IPS-15b (cell line): ENCODE data around the gene OR2Y1.
"Not testable (repeated sequence)": the region's sequence is repeated elsewhere in the genome, so short reads cannot be mapped to it uniquely, and the experiment has no call there.

ENCODE experiments used
- H3K27me3 ChIP-seq: one replicate; pipeline ENCODE4 v1.6.1; 2013; ENCODE audit warnings: low read length; ENCODE audit not compliant: control insufficient read depth, insufficient read depth
- H3K36me3 ChIP-seq: one replicate; pipeline ENCODE4 v1.6.1; 2013; ENCODE audit warnings: low read length; ENCODE audit not compliant: control insufficient read depth, insufficient read depth
- H3K4me1 ChIP-seq: one replicate; pipeline ENCODE4 v1.6.1; 2013; ENCODE audit warnings: mild to moderate bottlenecking, low read length; ENCODE audit not compliant: control insufficient read depth, insufficient read depth
- H3K4me3 ChIP-seq: one replicate; pipeline ENCODE4 v1.5.1; 2013; ENCODE audit warnings: low read depth, low read length
- H3K9ac ChIP-seq: one replicate; pipeline ENCODE4 v1.6.1; 2013; ENCODE audit warnings: low read depth, mild to moderate bottlenecking, low read length
- H3K9me3 ChIP-seq: one replicate; pipeline ENCODE4 v1.6.1; 2013; ENCODE audit warnings: mild to moderate bottlenecking, low read length; ENCODE audit not compliant: control insufficient read depth, insufficient read depth

OR2Y1 gene

DNA sequence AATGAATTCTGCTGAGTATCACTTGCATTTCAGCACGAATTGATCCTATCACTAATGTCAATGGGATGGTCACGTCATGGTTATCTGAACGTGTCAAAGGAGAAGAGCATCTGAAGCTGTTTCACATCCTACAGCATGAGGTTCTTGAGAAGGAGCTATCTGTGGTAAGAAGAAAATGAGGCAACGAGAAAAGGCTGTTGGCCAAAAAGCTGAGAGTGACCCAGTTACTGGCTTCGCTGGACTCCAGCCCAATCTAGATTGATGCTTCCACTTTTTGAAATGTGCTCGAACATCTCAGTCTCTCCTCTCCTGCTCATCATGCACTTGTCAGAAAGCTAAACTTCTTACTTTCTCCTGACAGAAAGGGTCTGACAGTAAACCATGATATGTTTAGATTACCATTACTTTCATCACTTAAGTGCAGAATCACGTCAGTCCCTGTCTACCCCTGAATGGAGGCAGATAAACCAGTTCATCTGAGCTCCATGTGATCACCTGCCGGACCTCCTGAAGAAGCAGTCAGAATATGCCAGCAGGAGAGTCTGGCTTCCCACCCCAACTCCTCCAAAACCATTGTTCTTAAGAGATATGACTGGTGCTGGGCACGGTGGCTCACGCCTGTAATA is 40.2 kb upstream of the OR2Y1 start:
- H3K9ac ChIP-seq = no peak overlapping the region
- no peak overlapping the region for H3K4me3 ChIP-seq
- H3K9me3 ChIP-seq = peaks cover 3% of the 10 kb centered on the region
- H3K36me3 ChIP-seq = no peaks in the 10 kb centered on the region
- H3K27me3 ChIP-seq = no peaks in the 10 kb centered on the region
- peaks cover under 1% of the 10 kb centered on the region for H3K4me1 ChIP-seq

- Histone ChIP-seq H3K4me3 (no peak overlapping the region), H3K27me3 (no peaks in the 10 kb centered on the region), H3K36me3 (no peaks in the 10 kb centered on the region), H3K9me3 (peaks cover 3% of the 10 kb centered on the region), H3K4me1 (no peaks in the 10 kb centered on the region), H3K9ac (no peak overlapping the region)
These were observed 37.6 kb upstream of the OR2Y1 start for GRCh38 chr5:180777475-180777874.

GRCh38 chr5:180776376-180776775 is 36.5 kb upstream of the OR2Y1 start:
- H3K36me3 ChIP-seq = no peaks in the 10 kb centered on the region
- H3K4me1 ChIP-seq = no peaks in the 10 kb centered on the region
- H3K27me3 ChIP-seq = no peaks in the 10 kb centered on the region
- no peak overlapping the region for H3K9ac ChIP-seq
- peaks cover 7% of the 10 kb centered on the region for H3K9me3 ChIP-seq
- no peak overlapping the region for H3K4me3 ChIP-seq

DNA sequence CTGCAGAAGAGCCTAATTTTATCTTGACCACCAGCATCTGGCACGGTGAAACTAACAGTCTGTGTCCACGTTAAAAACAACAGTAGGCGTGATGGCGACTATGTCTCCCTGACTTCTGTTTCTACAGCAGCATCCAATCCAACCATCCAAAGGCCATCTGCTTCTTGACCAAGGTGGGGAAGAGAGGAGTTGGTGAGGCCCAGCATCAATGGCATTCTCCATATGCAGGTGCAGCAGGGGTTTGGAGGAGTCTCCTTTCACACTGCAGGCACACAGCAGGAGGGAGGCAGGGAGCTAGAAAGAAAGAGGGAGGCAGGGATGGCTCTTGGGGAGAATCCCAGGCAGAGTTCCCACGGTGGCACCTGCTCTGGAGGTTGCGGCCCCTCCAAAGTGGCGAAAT is 35.8 kb upstream of the OR2Y1 start:
- Histone ChIP-seq H3K9ac (no peak overlapping the region), H3K9me3 (peaks cover 7% of the 10 kb centered on the region), H3K27me3 (no peaks in the 10 kb centered on the region), H3K4me3 (no peak overlapping the region), H3K4me1 (no peaks in the 10 kb centered on the region), H3K36me3 (no peaks in the 10 kb centered on the region)

GRCh38 chr5:180771839-180772238 is 32.0 kb upstream of the OR2Y1 start:
- Histone ChIP-seq H3K36me3 (no peaks in the 10 kb centered on the region), H3K9ac (no peak overlapping the region), H3K4me1 (no peaks in the 10 kb centered on the region), H3K4me3 (no peak overlapping the region), H3K9me3 (peaks cover 4% of the 10 kb centered on the region), H3K27me3 (no peaks in the 10 kb centered on the region)

DNA sequence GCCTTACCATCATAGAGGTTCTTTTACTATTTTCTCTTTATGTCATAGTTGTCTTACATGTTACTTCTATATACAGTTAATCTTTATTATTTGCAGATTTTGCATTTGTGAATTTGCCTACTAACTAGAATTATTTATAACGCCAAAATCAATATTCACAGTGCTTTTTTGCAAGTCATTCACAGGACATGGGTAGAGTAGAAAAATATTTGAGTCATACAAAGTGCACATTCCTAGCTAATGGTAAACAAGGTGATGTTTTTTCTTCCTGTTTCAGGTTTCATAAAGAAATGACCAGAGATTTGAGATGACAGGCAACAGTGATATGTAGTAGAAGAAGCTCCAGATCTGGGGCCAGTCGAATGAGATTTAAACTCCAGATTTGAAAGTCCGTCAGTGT is 30.0 kb upstream of the OR2Y1 start:
- Histone ChIP-seq H3K9me3 (peaks cover 4% of the 10 kb centered on the region), H3K27me3 (no peaks in the 10 kb centered on the region), H3K4me1 (no peaks in the 10 kb centered on the region), H3K36me3 (no peaks in the 10 kb centered on the region), H3K4me3 (no peak overlapping the region), H3K9ac (no peak overlapping the region)

- Histone ChIP-seq H3K4me1 (no peaks in the 10 kb centered on the region), H3K27me3 (no peaks in the 10 kb centered on the region), H3K9me3 (no peaks in the 10 kb centered on the region), H3K4me3 (no peak overlapping the region), H3K9ac (no peak overlapping the region), H3K36me3 (no peaks in the 10 kb centered on the region)
These were observed 15.7 kb upstream of the OR2Y1 start for GRCh38 chr5:180755601-180756000.

GRCh38 chr5:180744253-180744652 is 4.4 kb upstream of the OR2Y1 start:
- H3K27me3 ChIP-seq = no peaks in the 10 kb centered on the region

DNA sequence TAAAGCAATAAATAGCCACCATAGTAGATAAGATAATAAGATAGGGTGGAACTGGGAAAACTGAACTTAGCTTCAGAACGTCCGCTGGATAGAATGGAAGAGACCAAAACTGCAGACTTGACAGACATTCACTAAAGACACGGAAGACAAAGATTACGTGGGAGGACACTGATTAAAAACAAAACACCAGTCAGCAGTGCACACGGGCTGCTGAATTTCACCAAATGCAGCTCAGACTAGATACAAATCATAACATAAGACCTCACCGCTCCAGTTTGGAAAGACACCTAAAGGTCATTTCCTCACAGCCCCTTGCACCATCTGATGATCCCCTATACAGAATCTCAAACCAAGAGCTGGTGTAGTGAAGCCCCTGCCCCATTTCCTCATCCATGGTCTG is 2.9 kb upstream of the OR2Y1 start:
- H3K9me3 ChIP-seq = no peaks in the 10 kb centered on the region
- H3K4me1 ChIP-seq = no peaks in the 10 kb centered on the region
- no peak overlapping the region for H3K4me3 ChIP-seq
- no peak overlapping the region for H3K9ac ChIP-seq
- no peaks in the 10 kb centered on the region for H3K27me3 ChIP-seq
- no peaks in the 10 kb centered on the region for H3K36me3 ChIP-seq

More at GRCh38 chr5:180744253-180744652, 4.4 kb upstream of the OR2Y1 start:
- Histone ChIP-seq H3K9me3 (no peaks in the 10 kb centered on the region), H3K36me3 (no peaks in the 10 kb centered on the region), H3K4me1 (no peaks in the 10 kb centered on the region), H3K9ac (no peak overlapping the region), H3K4me3 (no peak overlapping the region)

- H3K36me3 ChIP-seq, H3K4me1 ChIP-seq, H3K27me3 ChIP-seq, H3K9ac ChIP-seq, H3K9me3 ChIP-seq, H3K4me3 ChIP-seq: not testable (repeated sequence)
These were observed 1.1 kb upstream of the OR2Y1 start for GRCh38 chr5:180740953-180741352.

DNA sequence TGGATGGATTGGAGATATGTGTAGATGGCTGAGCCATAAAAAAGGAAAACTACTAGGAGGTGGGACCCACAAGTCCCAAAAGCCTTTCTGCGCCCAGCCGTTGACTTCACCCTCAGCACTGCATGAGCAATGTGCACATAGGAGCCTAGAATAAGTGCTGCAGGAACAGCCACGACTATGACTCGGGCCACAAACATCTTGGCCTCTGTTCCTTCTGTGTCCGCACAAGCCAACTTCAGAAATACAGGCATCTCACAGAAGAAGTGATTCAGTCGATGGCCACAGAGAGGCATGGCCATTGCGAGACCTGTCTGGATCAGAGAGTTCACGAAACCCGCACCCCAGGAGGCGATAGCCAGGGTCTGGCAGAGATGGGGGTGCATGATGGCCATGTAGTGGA is 587 bp downstream of the OR2Y1 start:
- Histone ChIP-seq H3K4me1 (no peaks in the 10 kb centered on the region), H3K27me3 (no peaks in the 10 kb centered on the region)

GRCh38 chr5:180736536-180736935 is 3.3 kb downstream of the OR2Y1 start:
- H3K9me3 ChIP-seq = no peaks in the 10 kb centered on the region
- H3K9ac ChIP-seq = no peak overlapping the region
- H3K27me3 ChIP-seq = no peaks in the 10 kb centered on the region
- no peaks in the 10 kb centered on the region for H3K4me1 ChIP-seq
- H3K4me3 ChIP-seq = no peak overlapping the region
- H3K36me3 ChIP-seq = no peaks in the 10 kb centered on the region

More for the DNA sequence above, 587 bp downstream of the OR2Y1 start:
- Histone ChIP-seq H3K36me3 (no peaks in the 10 kb centered on the region), H3K9me3 (no peaks in the 10 kb centered on the region), H3K4me3 (no peak overlapping the region), H3K9ac (no peak overlapping the region)
